ENCODE results near the gene ZMYND8. TPM values are rescaled to one million over a fixed set of nuclear protein-coding genes. Genes with fewer than 3 reads are reported as not detected.

Gene ZMYND8
- total RNA-seq, 2 donors from 2014 or later = 22.6 to 27.5 TPM

GRCh38 chr20:47345214-47345613 is 11.3 kb downstream of the ZMYND8 start:
- no peak for ATAC-seq
- intact Hi-C loops (cut with DNase I) = no loop called here

GRCh38 chr20:47343007-47343472 is 13.5 kb downstream of the ZMYND8 start:
- DNase-seq = no peak

More at GRCh38 chr20:47345214-47345613, 11.3 kb downstream of the ZMYND8 start:
- no peak for DNase-seq

GRCh38 chr20:47338131-47338628 is 18.3 kb downstream of the ZMYND8 start:
- no peak for DNase-seq
- ATAC-seq = peak in 1 of 2 donors; percentile 27
- intact Hi-C loops (cut with DNase I) = no loop called here

More at GRCh38 chr20:47343007-47343472, 13.5 kb downstream of the ZMYND8 start:
- peak in 1 of 2 donors; percentile 32 for ATAC-seq
- intact Hi-C loops (cut with DNase I) = no loop called here

- intact Hi-C loops (cut with DNase I) = no loop called here
- no peak for DNase-seq
- no peak for ATAC-seq
Observed at GRCh38 chr20:47337413-47337812, 19.1 kb downstream of the ZMYND8 start.

- intact Hi-C loops (cut with DNase I) = no loop called here
- ATAC-seq = peak; percentile 64 to 72
- peak; percentile 64 for DNase-seq
Observed at GRCh38 chr20:47336129-47336754, 20.3 kb downstream of the ZMYND8 start.

- ATAC-seq (no peak), DNase-seq (no peak)
- intact Hi-C loops (cut with DNase I) = loop anchor here in 1 of 2 donors (2.0 kb wide), 1 partner anchor 23 kb away; no protein-coding TSS in a partner anchor
Observed at GRCh38 chr20:47335251-47336128, 21.0 kb downstream of the ZMYND8 start.

- intact Hi-C loops (cut with DNase I) = loop anchor here in 1 of 2 donors (2.0 kb wide), 1 partner anchor 25 kb away; no protein-coding TSS in a partner anchor
- peak; percentile 56 to 75 for ATAC-seq
- no peak for DNase-seq
Observed at GRCh38 chr20:47334022-47334551, 22.4 kb downstream of the ZMYND8 start.

GRCh38 chr20:47332381-47333206 is 23.9 kb downstream of the ZMYND8 start:
- intact Hi-C loops (cut with DNase I) = no loop called here
- ATAC-seq = no peak
- DNase-seq = no peak

- ATAC-seq (peak in 1 of 2 donors; percentile 71), DNase-seq (no peak)
- intact Hi-C loops (cut with DNase I) = no loop called here
Observed at GRCh38 chr20:47330933-47331708, 25.4 kb downstream of the ZMYND8 start.

GRCh38 chr20:47330071-47330470 is 26.4 kb downstream of the ZMYND8 start:
- ATAC-seq (no peak), DNase-seq (no peak)
- intact Hi-C loops (cut with DNase I) = no loop called here

- DNase-seq (no peak), ATAC-seq (no peak)
- intact Hi-C loops (cut with DNase I) = no loop called here
Observed at GRCh38 chr20:47328129-47328528, 28.4 kb downstream of the ZMYND8 start.

- ATAC-seq (no peak), DNase-seq (no peak)
- intact Hi-C loops (cut with DNase I) = no loop called here
Observed at GRCh38 chr20:47327711-47328110, 28.8 kb downstream of the ZMYND8 start.

GRCh38 chr20:47326658-47327268 is 29.7 kb downstream of the ZMYND8 start:
- intact Hi-C loops (cut with DNase I) = no loop called here
- ATAC-seq = no peak
- no peak for DNase-seq

- DNase-seq (no peak), ATAC-seq (no peak)
- intact Hi-C loops (cut with DNase I) = no loop called here
Observed at GRCh38 chr20:47325242-47325641, 31.3 kb downstream of the ZMYND8 start.

- DNase-seq (no peak), ATAC-seq (no peak)
- intact Hi-C loops (cut with DNase I) = no loop called here
Observed at GRCh38 chr20:47320990-47321805, 35.3 kb downstream of the ZMYND8 start.

GRCh38 chr20:47319517-47320252 is 36.8 kb downstream of the ZMYND8 start:
- peak; percentile 1 to 24 for ATAC-seq
- intact Hi-C loops (cut with DNase I) = loop anchor here (2.0 to 5.0 kb wide), 2 partner anchors 38 to 39 kb away; partner anchors contain the start of gene ZMYND8 (in 1 of the 2)
- DNase-seq = peak; percentile 58

Measured in left cardiac atrium (tissue), 4 donors.